Endodermal cell (in vitro differentiated cells): ENCODE data around the gene ACP7. TPM values are rescaled to one million over a fixed set of nuclear protein-coding genes. Genes with fewer than 3 reads are reported as not detected.

Experiments
- DNase-seq: peaks from one replicate; pipeline ENCODE4 v3.0.0-alpha.2; 2017
- H3K27ac ChIP-seq: 2 replicates; pipeline ENCODE4 v1.5.1; 2013; ENCODE audit warnings: mild to moderate bottlenecking, low read depth, low read length, moderate library complexity
- H3K27me3 ChIP-seq: 2 replicates; pipeline ENCODE4 v1.6.1; 2013; ENCODE audit warnings: mild to moderate bottlenecking, low read length, moderate library complexity; ENCODE audit not compliant: insufficient read depth, control insufficient read depth, poor library complexity, severe bottlenecking
- H3K36me3 ChIP-seq: 2 replicates; pipeline ENCODE4 v1.7.0; 2013; ENCODE audit warnings: mild to moderate bottlenecking, low read length, moderate library complexity; ENCODE audit not compliant: control insufficient read depth, insufficient read depth
- H3K4me1 ChIP-seq: one replicate; pipeline ENCODE4 v1.7.0; 2013; ENCODE audit warnings: low read length; ENCODE audit not compliant: control insufficient read depth, insufficient read depth
- H3K4me3 ChIP-seq: 2 replicates; pipeline ENCODE4 v1.5.1; 2013; ENCODE audit warnings: mild to moderate bottlenecking, low read length, moderate library complexity
- H3K9ac ChIP-seq: 2 replicates; pipeline ENCODE4 v1.6.1; 2013; ENCODE audit warnings: mild to moderate bottlenecking, low read length, moderate library complexity; ENCODE audit not compliant: poor library complexity, severe bottlenecking; ENCODE audit errors: extremely low read depth
- H3K9me3 ChIP-seq: 2 replicates; pipeline ENCODE4 v1.6.1; 2013; ENCODE audit warnings: mild to moderate bottlenecking, low read length, moderate library complexity; ENCODE audit not compliant: control insufficient read depth
- H3K27ac Mint-ChIP-seq: 2 replicates; pipeline ENCODE4 v1.8.0; 2020; ENCODE audit warnings: mixed read lengths
- H3K27me3 Mint-ChIP-seq: 2 replicates; pipeline ENCODE4 v1.8.0; 2021; ENCODE audit warnings: mild to moderate bottlenecking, mixed read lengths; ENCODE audit not compliant: insufficient read depth
- H3K36me3 Mint-ChIP-seq: 2 replicates; pipeline ENCODE4 v1.8.0; 2020; ENCODE audit warnings: low read depth, mixed read lengths
- H3K4me1 Mint-ChIP-seq: 2 replicates; pipeline ENCODE4 v1.8.0; 2020; ENCODE audit warnings: mixed read lengths
- H3K4me3 Mint-ChIP-seq: 2 replicates; pipeline ENCODE4 v1.8.0; 2020; ENCODE audit warnings: mild to moderate bottlenecking, moderate library complexity, mixed read lengths
- H3K9me3 Mint-ChIP-seq: 2 replicates; pipeline ENCODE4 v1.8.0; 2020; ENCODE audit warnings: mild to moderate bottlenecking, mixed read lengths
- WGBS, 2 experiments: methylation state at CpG; one replicate each; pipeline versions ENCODE4 v1.1.5 to v1.1.7; 2013; ENCODE audit warnings: missing lambda C conversion rate in 2 of 2, mixed read lengths in 1 of 2; ENCODE audit not compliant: insufficient coverage in 1 of 2, insufficient read length in 1 of 2; 5-methylcytosine and 5-hydroxymethylcytosine counted together
- total RNA-seq, 2 donors: library from RNA; stranded (reverse); fragmentation: NEBNext Ultra II Directional in 1 of 2; extraction: Animal tissue kit (Norgen Biotek cat#: 25700) in 1 of 2; gene quantifications; 2 replicates in 1 of 2; 3 replicates in 1 of 2; pipeline ENCODE4 v1.2.1, GENCODE V29; 2021
- TF ChIP-seq, protein P1 (sequence below): fragments of 200-600 bp; sonication (generic); conservative IDR thresholded peaks from 2 replicates; pipeline ENCODE4 v1.5.0; 2021; ENCODE audit warnings: antibody characterized with exemption, mild to moderate bottlenecking

The ACP7 gene
- total RNA-seq, 2 donors from 2014 or later: 0.29 TPM; not detected in 1

DNA sequence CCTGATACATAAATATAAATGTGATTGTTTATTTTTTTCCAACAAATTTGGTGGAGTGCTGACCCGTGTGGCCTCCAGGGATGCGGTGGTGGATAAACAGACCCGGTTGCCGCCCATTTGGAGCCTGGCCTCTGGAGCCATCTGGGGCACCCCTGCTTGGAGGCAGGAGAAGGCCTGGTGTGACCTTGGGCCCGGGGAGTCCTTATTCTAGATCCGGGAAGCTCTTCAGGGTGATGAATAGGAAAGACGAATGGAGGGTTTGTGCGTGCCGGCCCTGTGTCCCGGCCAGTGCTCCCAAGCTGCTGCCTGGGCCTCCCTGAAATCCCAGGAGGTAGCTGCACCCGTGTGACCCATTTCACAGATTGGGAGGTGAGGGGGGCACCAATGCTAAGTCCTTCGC, 53.0 kb downstream of the ACP7 start:
- Mint-ChIP-seq H3K9me3 (no peaks in the 10 kb centered on the region), H3K36me3 (no peaks in the 10 kb centered on the region), H3K4me1 (peaks cover 38% of the 10 kb centered on the region), H3K4me3 (no peak overlapping the region), H3K27ac (peak overlapping the region; percentile 8), H3K27me3 (no peaks in the 10 kb centered on the region)
- no peak overlapping the region for H3K9ac ChIP-seq
- H3K9me3 ChIP-seq: no peaks in the 10 kb centered on the region
- no peak overlapping the region for H3K27ac ChIP-seq
- peaks cover 23% of the 10 kb centered on the region for H3K4me1 ChIP-seq
- TF ChIP-seq, protein P1, sequence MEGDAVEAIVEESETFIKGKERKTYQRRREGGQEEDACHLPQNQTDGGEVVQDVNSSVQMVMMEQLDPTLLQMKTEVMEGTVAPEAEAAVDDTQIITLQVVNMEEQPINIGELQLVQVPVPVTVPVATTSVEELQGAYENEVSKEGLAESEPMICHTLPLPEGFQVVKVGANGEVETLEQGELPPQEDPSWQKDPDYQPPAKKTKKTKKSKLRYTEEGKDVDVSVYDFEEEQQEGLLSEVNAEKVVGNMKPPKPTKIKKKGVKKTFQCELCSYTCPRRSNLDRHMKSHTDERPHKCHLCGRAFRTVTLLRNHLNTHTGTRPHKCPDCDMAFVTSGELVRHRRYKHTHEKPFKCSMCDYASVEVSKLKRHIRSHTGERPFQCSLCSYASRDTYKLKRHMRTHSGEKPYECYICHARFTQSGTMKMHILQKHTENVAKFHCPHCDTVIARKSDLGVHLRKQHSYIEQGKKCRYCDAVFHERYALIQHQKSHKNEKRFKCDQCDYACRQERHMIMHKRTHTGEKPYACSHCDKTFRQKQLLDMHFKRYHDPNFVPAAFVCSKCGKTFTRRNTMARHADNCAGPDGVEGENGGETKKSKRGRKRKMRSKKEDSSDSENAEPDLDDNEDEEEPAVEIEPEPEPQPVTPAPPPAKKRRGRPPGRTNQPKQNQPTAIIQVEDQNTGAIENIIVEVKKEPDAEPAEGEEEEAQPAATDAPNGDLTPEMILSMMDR: no peak
- no peaks in the 10 kb centered on the region for H3K36me3 ChIP-seq
- no peaks in the 10 kb centered on the region for H3K27me3 ChIP-seq
- 92 to 100% methylated on average over 5 to 12 of the region's 12 CpGs for WGBS, 2 experiments
- peak; percentile 39 for DNase-seq
- no peak overlapping the region for H3K4me3 ChIP-seq

- Histone ChIP-seq H3K27me3 (no peaks in the 10 kb centered on the region), H3K4me3 (no peak overlapping the region), H3K4me1 (peaks cover 15% of the 10 kb centered on the region), H3K9me3 (no peaks in the 10 kb centered on the region), H3K9ac (no peak overlapping the region), H3K27ac (peak overlapping the region; percentile 24), H3K36me3 (no peaks in the 10 kb centered on the region)
- Mint-ChIP-seq H3K27me3 (no peaks in the 10 kb centered on the region), H3K36me3 (no peaks in the 10 kb centered on the region), H3K4me1 (peaks cover 27% of the 10 kb centered on the region), H3K4me3 (no peak overlapping the region), H3K9me3 (no peaks in the 10 kb centered on the region), H3K27ac (peak overlapping the region; percentile 80)
- peak; percentile 39 for DNase-seq
- WGBS, 2 experiments: 89 to 91% methylated on average over 16 to 20 of the region's 20 CpGs
- TF ChIP-seq, protein P1: no peak
Measured at GRCh38 chr19:39138221-39139211, 54.3 kb downstream of the ACP7 start.

DNA sequence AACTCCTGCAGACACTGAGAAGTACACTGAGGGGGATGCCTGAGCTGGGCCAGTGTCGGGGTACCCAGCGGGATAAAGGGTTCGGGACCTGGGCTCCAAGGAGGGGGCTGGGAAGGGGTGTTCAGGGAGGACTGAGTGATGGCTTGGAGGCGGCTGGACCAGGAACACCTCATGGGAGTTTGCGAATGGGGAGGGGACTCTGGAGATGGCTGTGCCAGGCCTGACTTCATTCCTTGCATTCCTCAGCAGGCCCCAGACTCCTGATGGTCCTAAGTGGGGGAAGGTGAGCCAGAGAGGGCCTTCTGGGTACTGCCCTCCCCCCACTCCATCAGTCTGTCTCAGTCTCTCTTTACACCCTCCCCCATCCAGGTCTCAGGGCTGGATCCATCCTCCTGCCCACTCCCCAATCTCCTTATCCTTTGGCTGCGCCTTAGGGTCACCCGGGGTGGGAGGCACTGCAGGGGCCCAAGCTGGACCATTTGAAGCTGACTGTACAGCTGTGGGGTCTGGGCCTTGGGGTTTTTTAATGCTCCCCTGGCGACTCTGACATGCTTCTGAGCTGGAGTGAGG, 55.2 kb downstream of the ACP7 start:
- no peak overlapping the region for H3K9ac ChIP-seq
- no peaks in the 10 kb centered on the region for H3K9me3 Mint-ChIP-seq
- no peak overlapping the region for H3K4me3 Mint-ChIP-seq
- no peaks in the 10 kb centered on the region for H3K9me3 ChIP-seq
- no peak overlapping the region for H3K4me3 ChIP-seq
- H3K27ac ChIP-seq: peak overlapping the region; percentile 24
- WGBS, 2 experiments: 49 to 72% methylated on average over 3 to 8 of the region's 8 CpGs
- no peaks in the 10 kb centered on the region for H3K27me3 ChIP-seq
- no peaks in the 10 kb centered on the region for H3K36me3 Mint-ChIP-seq
- TF ChIP-seq, protein P1: no peak
- peaks cover 18% of the 10 kb centered on the region for H3K4me1 ChIP-seq
- H3K27me3 Mint-ChIP-seq: no peaks in the 10 kb centered on the region
- peaks cover 30% of the 10 kb centered on the region for H3K4me1 Mint-ChIP-seq
- DNase-seq: peak; percentile 84
- no peaks in the 10 kb centered on the region for H3K36me3 ChIP-seq
- peak overlapping the region; percentile 80 for H3K27ac Mint-ChIP-seq
